Suprapubic skin (tissue), 4 donors: ENCODE results near the gene PTPRD. TPM values are rescaled to one million over a fixed set of nuclear protein-coding genes. Genes with fewer than 3 reads are reported as not detected.

Experiments used
- DNase-seq, 2 donors: peaks; one replicate each; pipeline ENCODE4 v3.0.0-alpha.2; 2019; ENCODE audit warnings: low spot score in 2 of 2
- H3K27ac ChIP-seq: fragments of 200-600 bp; sonication (generic); one replicate; pipeline ENCODE4 v1.5.1; 2019
- H3K27me3 ChIP-seq: fragments of 200-600 bp; sonication (generic); one replicate; pipeline ENCODE4 v1.5.1; 2019
- H3K36me3 ChIP-seq: fragments of 200-600 bp; sonication (generic); one replicate; pipeline ENCODE4 v1.5.1; 2019
- H3K4me1 ChIP-seq: fragments of 200-600 bp; sonication (generic); one replicate; pipeline ENCODE4 v1.5.1; 2019
- H3K4me3 ChIP-seq: fragments of 200-600 bp; sonication (generic); one replicate; pipeline ENCODE4 v1.5.1; 2019; ENCODE audit warnings: mild to moderate bottlenecking
- H3K9me3 ChIP-seq: fragments of 200-600 bp; sonication (generic); one replicate; pipeline ENCODE4 v1.5.1; 2019
- EP300 ChIP-seq: sonication (generic); formaldehyde crosslinking; IDR thresholded peaks from one replicate; pipeline ENCODE4 v1.6.1; 2017; ENCODE audit warnings: antibody characterized with exemption
- POLR2A ChIP-seq, 2 donors: fragments of 450-650 bp; IDR thresholded peaks; one replicate each; pipeline ENCODE4 v1.6.1; 2017; ENCODE audit warnings: antibody characterized with exemption in 2 of 2, mild to moderate bottlenecking in 2 of 2, moderate library complexity in 2 of 2
- POLR2AphosphoS5 ChIP-seq, 3 donors: sonication (generic); formaldehyde crosslinking; IDR thresholded peaks; one replicate each; pipeline ENCODE4 v1.6.1; 2017; ENCODE audit warnings: antibody characterized with exemption in 3 of 3
- WGBS: methylation state at CpG from one replicate; pipeline ENCODE4 v1.1.5; 2018; 5-methylcytosine and 5-hydroxymethylcytosine counted together
- total RNA-seq, 4 donors: library from RNA; depleted of rRNA; stranded (reverse); fragments of >200 nt; gene quantifications; one replicate each; pipeline ENCODE4 v1.1.0, GENCODE V29; 2016
- TF ChIP-seq, protein P1 (sequence below), 2 donors: fragments of 200-600 bp in 1 of 2; fragments of 450-650 bp in 1 of 2; sonication (generic) in 1 of 2; IDR thresholded peaks; one replicate each; pipeline ENCODE4 v1.5.1; 2016 to 2019; ENCODE audit warnings: antibody characterized with exemption in 2 of 2, mild to moderate bottlenecking in 1 of 2, moderate library complexity in 1 of 2

PTPRD gene
- total RNA-seq, 4 donors from 2014 or later = 0.49 to 3.3 (median 2.5) TPM

DNA sequence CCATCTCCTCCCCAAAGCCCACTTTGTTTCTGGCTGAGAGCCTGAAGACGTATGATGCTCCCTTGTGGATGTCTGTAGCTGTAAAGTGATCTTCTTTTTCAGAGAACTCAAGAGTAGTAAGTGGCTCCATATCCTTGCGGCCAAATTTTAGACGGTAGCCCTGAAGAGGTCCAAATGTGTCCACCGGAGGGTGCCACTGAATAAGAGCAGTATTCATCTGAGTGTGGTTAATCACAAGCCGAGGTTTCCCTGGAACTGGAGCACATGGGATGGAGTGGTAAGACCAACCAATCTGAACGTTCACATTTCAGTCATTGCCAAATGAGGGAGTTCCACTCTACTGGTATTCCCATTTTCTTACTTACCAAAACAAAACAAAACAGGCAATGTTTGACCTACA lies 2126.7 kb downstream of the PTPRD start:
- 62% methylated on average over 6 of the region's 6 CpGs for WGBS
- Histone ChIP-seq H3K27me3 (no peaks in the 10 kb centered on the region), H3K36me3 (no peaks in the 10 kb centered on the region), H3K27ac (no peak overlapping the region), H3K9me3 (no peaks in the 10 kb centered on the region), H3K4me3 (no peak overlapping the region), H3K4me1 (no peaks in the 10 kb centered on the region)
- no peak for DNase-seq
- TF ChIP-seq, protein P1, sequence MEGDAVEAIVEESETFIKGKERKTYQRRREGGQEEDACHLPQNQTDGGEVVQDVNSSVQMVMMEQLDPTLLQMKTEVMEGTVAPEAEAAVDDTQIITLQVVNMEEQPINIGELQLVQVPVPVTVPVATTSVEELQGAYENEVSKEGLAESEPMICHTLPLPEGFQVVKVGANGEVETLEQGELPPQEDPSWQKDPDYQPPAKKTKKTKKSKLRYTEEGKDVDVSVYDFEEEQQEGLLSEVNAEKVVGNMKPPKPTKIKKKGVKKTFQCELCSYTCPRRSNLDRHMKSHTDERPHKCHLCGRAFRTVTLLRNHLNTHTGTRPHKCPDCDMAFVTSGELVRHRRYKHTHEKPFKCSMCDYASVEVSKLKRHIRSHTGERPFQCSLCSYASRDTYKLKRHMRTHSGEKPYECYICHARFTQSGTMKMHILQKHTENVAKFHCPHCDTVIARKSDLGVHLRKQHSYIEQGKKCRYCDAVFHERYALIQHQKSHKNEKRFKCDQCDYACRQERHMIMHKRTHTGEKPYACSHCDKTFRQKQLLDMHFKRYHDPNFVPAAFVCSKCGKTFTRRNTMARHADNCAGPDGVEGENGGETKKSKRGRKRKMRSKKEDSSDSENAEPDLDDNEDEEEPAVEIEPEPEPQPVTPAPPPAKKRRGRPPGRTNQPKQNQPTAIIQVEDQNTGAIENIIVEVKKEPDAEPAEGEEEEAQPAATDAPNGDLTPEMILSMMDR (IDR thresholded peaks at IDR 0.05) = no peak
- TF ChIP-seq POLR2AphosphoS5 (IDR thresholded peaks at IDR 0.05) = no peak
- no peak for TF ChIP-seq EP300
- TF ChIP-seq POLR2A (IDR thresholded peaks at IDR 0.05) = no peak

DNA sequence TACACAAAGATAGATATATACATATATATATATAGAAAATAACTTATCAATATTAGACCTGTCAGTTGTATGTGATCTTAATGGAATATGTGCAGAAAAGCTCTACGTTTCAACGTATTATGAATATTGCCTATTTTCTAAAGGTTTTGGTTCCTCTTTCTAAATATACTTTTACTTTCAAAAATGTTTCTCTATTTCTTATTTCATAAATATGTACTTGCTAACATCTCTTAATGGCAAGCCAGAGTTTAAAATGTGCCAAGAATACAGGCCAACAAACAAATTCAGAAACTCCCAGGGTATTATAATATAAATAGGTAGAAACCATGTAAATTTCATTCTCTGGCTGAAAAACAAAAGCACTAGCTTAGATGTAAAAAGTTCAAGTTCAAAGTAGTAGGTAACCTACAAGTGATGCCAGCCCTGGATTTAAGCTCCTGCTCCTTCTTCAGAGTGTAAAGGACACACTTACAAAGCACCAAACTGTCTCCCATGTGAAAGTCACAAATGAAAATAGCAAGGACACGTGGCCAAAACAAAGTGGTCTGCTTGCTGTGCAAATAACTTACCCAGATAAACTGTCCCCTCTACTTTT lies 2128.1 kb downstream of the PTPRD start:
- no peak for DNase-seq
- H3K27me3 ChIP-seq = no peaks in the 10 kb centered on the region
- no peak overlapping the region for H3K4me3 ChIP-seq
- H3K4me1 ChIP-seq = no peaks in the 10 kb centered on the region
- TF ChIP-seq POLR2AphosphoS5 (IDR thresholded peaks at IDR 0.05) (no peak), EP300 (no peak), POLR2A (IDR thresholded peaks at IDR 0.05) (no peak)
- TF ChIP-seq, protein P1 (IDR thresholded peaks at IDR 0.05) = no peak
- H3K27ac ChIP-seq = no peak overlapping the region
- 84% methylated on average over 3 of the region's 3 CpGs for WGBS
- H3K9me3 ChIP-seq = no peaks in the 10 kb centered on the region
- no peaks in the 10 kb centered on the region for H3K36me3 ChIP-seq

DNA sequence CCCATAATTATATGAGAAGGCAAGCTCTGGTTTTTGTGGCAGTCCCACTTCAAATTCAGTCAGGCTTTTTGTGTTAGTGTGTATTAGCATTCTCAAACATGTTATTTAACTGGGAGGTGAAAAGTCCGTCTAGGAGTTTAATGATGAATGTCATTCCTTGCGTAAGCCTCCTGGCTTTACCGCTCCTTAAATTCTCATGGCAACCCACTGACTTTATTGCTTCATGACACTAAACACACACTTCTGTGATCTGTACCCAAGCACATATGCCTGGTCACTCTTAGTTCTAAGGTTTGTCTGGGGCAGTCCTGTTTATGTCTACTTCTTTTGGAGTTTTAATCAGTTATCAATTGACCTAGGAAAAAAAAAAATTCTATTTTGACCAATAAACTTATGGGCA lies 2135.4 kb downstream of the PTPRD start:
- Histone ChIP-seq H3K36me3 (no peaks in the 10 kb centered on the region), H3K27ac (no peak overlapping the region), H3K9me3 (no peaks in the 10 kb centered on the region), H3K4me1 (no peaks in the 10 kb centered on the region), H3K4me3 (no peak overlapping the region), H3K27me3 (no peaks in the 10 kb centered on the region)
- TF ChIP-seq POLR2A (IDR thresholded peaks at IDR 0.05) (no peak), EP300 (no peak), POLR2AphosphoS5 (IDR thresholded peaks at IDR 0.05) (no peak)
- TF ChIP-seq, protein P1 (IDR thresholded peaks at IDR 0.05) = no peak
- 87% methylated on average over 3 of the region's 3 CpGs for WGBS
- no peak for DNase-seq

- no peak for DNase-seq
- Histone ChIP-seq H3K36me3 (no peaks in the 10 kb centered on the region), H3K9me3 (no peaks in the 10 kb centered on the region), H3K4me1 (no peaks in the 10 kb centered on the region), H3K4me3 (no peak overlapping the region), H3K27me3 (no peaks in the 10 kb centered on the region), H3K27ac (no peak overlapping the region)
- no peak for TF ChIP-seq POLR2AphosphoS5 (IDR thresholded peaks at IDR 0.05)
- TF ChIP-seq EP300 = no peak
- TF ChIP-seq POLR2A (IDR thresholded peaks at IDR 0.05) = no peak
- TF ChIP-seq, protein P1 (IDR thresholded peaks at IDR 0.05) = no peak
- WGBS = 100% methylated on average over 1 of the region's 1 CpG
Observed at GRCh38 chr9:8474937-8475336, 2137.9 kb downstream of the PTPRD start.

DNA sequence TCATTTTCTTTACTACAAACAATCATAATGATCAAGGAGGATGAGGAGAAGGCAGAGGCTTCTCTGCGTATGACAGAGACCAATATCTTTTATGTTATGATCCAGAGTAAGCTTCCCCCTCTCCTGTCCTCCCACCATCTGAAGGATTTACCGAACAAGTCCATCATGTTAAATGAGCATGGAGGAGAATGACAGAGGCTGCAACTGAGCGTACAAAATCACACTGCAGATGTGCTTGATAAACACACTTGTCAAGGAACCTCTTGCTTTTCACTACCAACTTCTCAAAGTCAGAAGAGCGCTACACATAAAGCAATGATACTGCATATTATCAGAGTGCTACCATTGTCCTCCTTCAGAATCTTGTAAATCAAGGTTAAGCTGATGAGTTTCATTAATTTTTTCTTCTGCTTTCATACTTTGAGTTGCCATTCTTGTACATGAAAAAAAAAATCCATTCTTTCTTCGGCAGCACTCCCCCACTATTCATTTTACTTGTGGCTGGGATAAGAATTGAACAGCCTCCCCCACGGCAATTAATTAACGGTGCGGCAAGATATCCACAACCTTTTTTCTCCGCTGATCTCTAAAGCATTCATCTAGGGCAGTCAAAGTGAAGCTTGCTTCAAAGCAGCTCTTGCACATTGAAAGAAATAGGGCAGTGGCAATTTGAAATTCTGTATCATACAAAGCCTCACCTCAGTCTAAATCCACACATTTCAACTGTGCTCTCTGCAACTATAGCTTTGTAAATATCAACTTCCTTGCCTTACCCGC lies 2139.4 kb downstream of the PTPRD start:
- no peak overlapping the region for H3K27ac ChIP-seq
- H3K27me3 ChIP-seq = no peaks in the 10 kb centered on the region
- DNase-seq = no peak
- H3K4me1 ChIP-seq = no peaks in the 10 kb centered on the region
- TF ChIP-seq, protein P1 (IDR thresholded peaks at IDR 0.05) = no peak
- TF ChIP-seq POLR2AphosphoS5 (IDR thresholded peaks at IDR 0.05) = no peak
- no peak for TF ChIP-seq EP300
- no peak for TF ChIP-seq POLR2A (IDR thresholded peaks at IDR 0.05)
- H3K4me3 ChIP-seq = no peak overlapping the region
- H3K36me3 ChIP-seq = no peaks in the 10 kb centered on the region
- 97% methylated on average over 10 of the region's 10 CpGs for WGBS
- no peaks in the 10 kb centered on the region for H3K9me3 ChIP-seq
